Testis (tissue), 3 donors: ENCODE measurements around the gene ARHGEF10L. TPM values are rescaled to one million over a fixed set of nuclear protein-coding genes. Genes with fewer than 3 reads are reported as not detected.

Source experiments
- DNase-seq: peaks from one replicate; pipeline ENCODE4 v3.0.0-alpha.2; 2019
- H3K27ac ChIP-seq, 2 donors: fragments of 200-600 bp; sonication (generic); one replicate each; pipeline ENCODE4 v1.5.1; 2019
- H3K27me3 ChIP-seq: fragments of 200-600 bp; sonication (generic); one replicate; pipeline ENCODE4 v1.5.1; 2019
- H3K36me3 ChIP-seq: fragments of 200-600 bp; sonication (generic); one replicate; pipeline ENCODE4 v1.5.1; 2017; ENCODE audit warnings: low read depth; ENCODE audit errors: missing control alignments
- H3K4me1 ChIP-seq: fragments of 200-600 bp; sonication (generic); one replicate; pipeline ENCODE4 v1.5.1; 2019
- H3K4me3 ChIP-seq, 2 donors: fragments of 200-600 bp; sonication (generic); one replicate each; pipeline ENCODE4 v1.5.1; 2017 to 2019
- H3K9me3 ChIP-seq: fragments of 200-600 bp; sonication (generic); one replicate; pipeline ENCODE4 v1.5.1; 2017
- POLR2A ChIP-seq: fragments of 450-650 bp; IDR thresholded peaks from one replicate; pipeline ENCODE4 v1.6.1; 2017; ENCODE audit warnings: antibody characterized with exemption, mild to moderate bottlenecking, moderate library complexity
- WGBS, 2 donors: methylation state at CpG; one replicate each; pipeline ENCODE4 v1.1.5; 2018; 5-methylcytosine and 5-hydroxymethylcytosine counted together
- intact Hi-C: fragments of 100-400 bp; cut with DNase I; formaldehyde crosslinking; loops from one replicate; pipeline ENCODE4 v1.15.1; 2023; ENCODE audit warnings: low total_unique reads
- polyA plus RNA-seq: library from polyadenylated mRNA; stranded (reverse); fragments of 350-450 nt; fragmentation: Illumina TruSeq; extraction: RNeasy Lipid Tissue Mini Kit (QIAGEN cat#74804); gene quantifications from one replicate; pipeline ENCODE4 v1.2.3, GENCODE V29; 2014; ENCODE audit warnings: low read depth, low replicate concordance; ENCODE audit not compliant: insufficient read depth
- total RNA-seq, 2 donors: library from RNA; depleted of rRNA; stranded (reverse); fragments of >200 nt; gene quantifications; one replicate each; pipeline ENCODE4 v1.2.3, GENCODE V29; 2016
- TF ChIP-seq, protein P1 (sequence below), 3 experiments: fragments of 450-650 bp in 2 of 3; fragments of 200-600 bp in 1 of 3; sonication (generic) in 1 of 3; IDR thresholded peaks; one replicate each; pipeline ENCODE4 v1.5.1; 2016 to 2019; ENCODE audit warnings: antibody characterized with exemption in 3 of 3, mild to moderate bottlenecking in 2 of 3, moderate library complexity in 1 of 3

The ARHGEF10L gene
- total and polyA plus RNA-seq, 3 donors from 2014 or later = 13.5 to 20.3 (median 18.4) TPM

DNA sequence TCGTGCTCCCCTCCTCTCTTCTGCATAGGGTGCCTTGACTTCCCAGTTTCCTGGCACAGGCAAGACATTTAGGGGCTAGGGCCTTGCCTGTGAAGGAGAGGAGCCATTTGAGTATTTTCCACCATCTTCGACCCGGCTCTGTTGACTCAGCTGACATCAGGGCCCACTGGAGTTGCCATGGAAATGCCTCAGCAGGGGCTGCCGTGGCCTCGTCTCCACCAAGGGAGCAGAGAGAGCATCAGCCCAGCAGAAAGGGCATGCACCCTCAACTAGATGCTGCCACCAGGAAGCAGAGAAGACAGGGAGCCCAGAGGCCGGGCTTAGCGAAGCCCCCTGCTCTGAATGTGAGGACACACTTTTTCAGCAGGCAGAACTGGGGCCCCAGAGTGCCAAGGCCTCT is 113.8 kb downstream of the ARHGEF10L start:
- intact Hi-C loops = loop anchor here (5.0 kb wide), 1 partner anchor 924 kb away; no protein-coding TSS in a partner anchor
- no peak overlapping the region for H3K27ac ChIP-seq

DNA sequence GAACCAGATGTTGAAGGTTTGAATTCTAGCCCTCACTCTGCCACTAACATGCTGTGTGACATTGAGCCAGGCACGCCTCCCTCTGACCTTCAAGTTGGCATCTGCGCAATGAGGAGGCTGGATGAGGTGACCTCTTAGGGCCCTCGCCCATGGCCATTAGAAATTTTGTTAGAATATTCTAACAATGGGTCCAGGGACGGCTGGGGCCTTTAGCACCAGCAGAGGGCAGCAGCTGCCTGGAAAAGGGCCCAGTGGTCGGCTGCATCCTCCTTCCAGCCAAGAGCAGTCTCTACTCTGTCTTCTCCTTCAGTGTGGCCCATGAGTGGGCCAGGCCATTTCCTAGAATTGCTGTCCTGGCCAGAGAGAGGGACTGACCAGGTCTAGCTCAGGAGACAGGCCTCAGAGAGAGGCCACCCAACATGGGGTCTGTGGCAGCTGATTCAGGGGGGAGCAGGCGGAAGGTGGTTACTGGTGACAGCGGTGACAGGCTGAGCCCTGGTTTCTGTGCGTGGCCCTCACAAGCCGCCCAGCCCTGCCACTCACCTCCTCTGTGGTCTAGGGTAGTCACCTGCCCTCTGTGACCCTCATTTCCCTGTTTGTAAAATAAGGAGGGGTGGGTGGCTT is 114.3 kb downstream of the ARHGEF10L start:
- H3K9me3 ChIP-seq = no peaks in the 10 kb centered on the region
- H3K4me3 ChIP-seq = no peak overlapping the region
- H3K27ac ChIP-seq = no peak overlapping the region
- 63 to 68% methylated on average over 5 to 9 of the region's 9 CpGs for WGBS, 2 donors
- intact Hi-C loops = loop anchor here (5.0 kb wide), 1 partner anchor 923 kb away; no protein-coding TSS in a partner anchor
- DNase-seq = peak; percentile 64
- H3K4me1 ChIP-seq = no peaks in the 10 kb centered on the region
- H3K27me3 ChIP-seq = no peaks in the 10 kb centered on the region
- H3K36me3 ChIP-seq = no peaks in the 10 kb centered on the region
- TF ChIP-seq, protein P1, sequence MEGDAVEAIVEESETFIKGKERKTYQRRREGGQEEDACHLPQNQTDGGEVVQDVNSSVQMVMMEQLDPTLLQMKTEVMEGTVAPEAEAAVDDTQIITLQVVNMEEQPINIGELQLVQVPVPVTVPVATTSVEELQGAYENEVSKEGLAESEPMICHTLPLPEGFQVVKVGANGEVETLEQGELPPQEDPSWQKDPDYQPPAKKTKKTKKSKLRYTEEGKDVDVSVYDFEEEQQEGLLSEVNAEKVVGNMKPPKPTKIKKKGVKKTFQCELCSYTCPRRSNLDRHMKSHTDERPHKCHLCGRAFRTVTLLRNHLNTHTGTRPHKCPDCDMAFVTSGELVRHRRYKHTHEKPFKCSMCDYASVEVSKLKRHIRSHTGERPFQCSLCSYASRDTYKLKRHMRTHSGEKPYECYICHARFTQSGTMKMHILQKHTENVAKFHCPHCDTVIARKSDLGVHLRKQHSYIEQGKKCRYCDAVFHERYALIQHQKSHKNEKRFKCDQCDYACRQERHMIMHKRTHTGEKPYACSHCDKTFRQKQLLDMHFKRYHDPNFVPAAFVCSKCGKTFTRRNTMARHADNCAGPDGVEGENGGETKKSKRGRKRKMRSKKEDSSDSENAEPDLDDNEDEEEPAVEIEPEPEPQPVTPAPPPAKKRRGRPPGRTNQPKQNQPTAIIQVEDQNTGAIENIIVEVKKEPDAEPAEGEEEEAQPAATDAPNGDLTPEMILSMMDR (IDR thresholded peaks at IDR 0.05) = peak; percentile 28 to 54 (median 43)
- TF ChIP-seq POLR2A = no peak

More for the DNA sequence above, 113.8 kb downstream of the ARHGEF10L start:
- Histone ChIP-seq H3K4me1 (no peaks in the 10 kb centered on the region), H3K4me3 (no peak overlapping the region), H3K9me3 (no peaks in the 10 kb centered on the region), H3K36me3 (no peaks in the 10 kb centered on the region), H3K27me3 (no peaks in the 10 kb centered on the region)
- no peak for DNase-seq
- TF ChIP-seq, protein P1 (IDR thresholded peaks at IDR 0.05) = no peak
- no peak for TF ChIP-seq POLR2A
- WGBS, 2 donors = 75 to 79% methylated on average over 7 of the region's 7 CpGs

DNA sequence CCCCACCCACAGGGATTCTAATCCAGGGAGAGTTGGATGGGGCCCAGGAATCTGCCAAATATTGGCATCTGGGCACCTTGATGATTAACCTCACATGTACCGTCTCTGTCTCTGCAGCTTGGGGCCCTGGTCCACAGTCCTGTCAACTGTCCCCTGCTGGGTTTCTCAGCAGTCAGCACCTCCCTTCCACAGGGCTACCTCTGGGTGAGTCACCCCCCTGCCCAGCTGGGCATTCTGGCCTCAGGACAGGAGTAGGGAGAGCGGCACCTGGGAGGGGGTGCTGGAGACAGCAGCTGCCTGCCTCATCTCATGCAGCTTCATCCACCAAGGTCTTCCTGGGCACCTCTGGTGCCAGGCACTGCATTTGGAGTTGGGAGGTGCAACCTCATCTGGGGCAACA is 115.0 kb downstream of the ARHGEF10L start:
- Histone ChIP-seq H3K36me3 (no peaks in the 10 kb centered on the region), H3K27me3 (no peaks in the 10 kb centered on the region), H3K4me3 (no peak overlapping the region), H3K27ac (no peak overlapping the region), H3K4me1 (no peaks in the 10 kb centered on the region), H3K9me3 (no peaks in the 10 kb centered on the region)
- 85% methylated on average over 2 of the region's 2 CpGs; no CpG with 5 or more reads in 1 of the 2 donors for WGBS, 2 donors
- DNase-seq = no peak
- TF ChIP-seq, protein P1 (IDR thresholded peaks at IDR 0.05) = no peak
- TF ChIP-seq POLR2A = no peak
- intact Hi-C loops = loop anchor here (5.0 kb wide), 1 partner anchor 923 kb away; no protein-coding TSS in a partner anchor

DNA sequence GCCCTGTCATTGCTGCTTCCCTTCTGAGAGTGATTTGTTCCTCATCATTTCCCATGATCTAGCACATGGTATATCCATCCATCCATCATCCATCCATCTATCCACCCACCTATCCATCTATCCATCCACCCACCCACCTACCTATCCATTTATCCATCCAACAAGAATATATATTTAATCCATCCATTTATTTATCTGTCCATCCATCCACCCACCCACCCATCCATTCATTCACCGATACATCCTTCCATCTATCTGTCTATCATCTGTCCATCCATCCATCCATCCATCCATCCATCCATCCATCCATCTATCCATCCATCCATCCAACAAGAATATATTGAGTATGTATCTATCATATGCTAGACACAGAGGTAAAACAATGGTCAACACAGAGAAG is 115.7 kb downstream of the ARHGEF10L start:
- Histone ChIP-seq H3K27me3 (no peaks in the 10 kb centered on the region), H3K27ac (no peak overlapping the region), H3K4me3 (no peak overlapping the region), H3K4me1 (no peaks in the 10 kb centered on the region), H3K9me3 (no peaks in the 10 kb centered on the region), H3K36me3 (no peaks in the 10 kb centered on the region)
- 97 to 100% methylated on average over 1 of the region's 1 CpG for WGBS, 2 donors
- intact Hi-C loops = no loop called here
- no peak for TF ChIP-seq POLR2A
- TF ChIP-seq, protein P1 (IDR thresholded peaks at IDR 0.05) = no peak
- DNase-seq = no peak

DNA sequence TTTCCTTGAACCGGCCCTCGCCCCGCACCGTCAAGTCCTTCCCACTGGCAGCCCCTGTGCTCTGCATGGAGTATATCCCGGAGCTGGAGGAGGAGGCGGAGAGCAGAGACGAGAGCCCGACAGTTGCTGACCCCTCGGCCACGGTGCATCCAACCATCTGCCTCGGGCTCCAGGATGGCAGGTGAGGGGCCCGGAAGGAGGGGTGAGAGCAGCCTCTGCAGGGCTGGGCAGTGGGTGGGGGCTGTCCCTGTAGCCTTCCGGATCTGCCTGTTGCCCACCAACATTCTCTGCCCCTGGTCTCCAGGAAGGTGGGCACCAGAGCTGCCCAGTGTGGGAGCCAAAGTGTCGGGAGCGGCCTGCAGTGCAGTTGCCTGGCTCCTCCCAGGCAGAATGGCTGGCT is 116.4 kb downstream of the ARHGEF10L start:
- H3K36me3 ChIP-seq = no peaks in the 10 kb centered on the region
- DNase-seq = no peak
- no peak overlapping the region for H3K4me3 ChIP-seq
- no peak for TF ChIP-seq POLR2A
- TF ChIP-seq, protein P1 (IDR thresholded peaks at IDR 0.05) = no peak
- intact Hi-C loops = no loop called here
- H3K27me3 ChIP-seq = no peaks in the 10 kb centered on the region
- no peaks in the 10 kb centered on the region for H3K9me3 ChIP-seq
- H3K27ac ChIP-seq = no peak overlapping the region
- 85 to 87% methylated on average over 3 to 15 of the region's 15 CpGs for WGBS, 2 donors
- H3K4me1 ChIP-seq = no peaks in the 10 kb centered on the region
